ENCODE results near the gene VSX1.

DNA sequence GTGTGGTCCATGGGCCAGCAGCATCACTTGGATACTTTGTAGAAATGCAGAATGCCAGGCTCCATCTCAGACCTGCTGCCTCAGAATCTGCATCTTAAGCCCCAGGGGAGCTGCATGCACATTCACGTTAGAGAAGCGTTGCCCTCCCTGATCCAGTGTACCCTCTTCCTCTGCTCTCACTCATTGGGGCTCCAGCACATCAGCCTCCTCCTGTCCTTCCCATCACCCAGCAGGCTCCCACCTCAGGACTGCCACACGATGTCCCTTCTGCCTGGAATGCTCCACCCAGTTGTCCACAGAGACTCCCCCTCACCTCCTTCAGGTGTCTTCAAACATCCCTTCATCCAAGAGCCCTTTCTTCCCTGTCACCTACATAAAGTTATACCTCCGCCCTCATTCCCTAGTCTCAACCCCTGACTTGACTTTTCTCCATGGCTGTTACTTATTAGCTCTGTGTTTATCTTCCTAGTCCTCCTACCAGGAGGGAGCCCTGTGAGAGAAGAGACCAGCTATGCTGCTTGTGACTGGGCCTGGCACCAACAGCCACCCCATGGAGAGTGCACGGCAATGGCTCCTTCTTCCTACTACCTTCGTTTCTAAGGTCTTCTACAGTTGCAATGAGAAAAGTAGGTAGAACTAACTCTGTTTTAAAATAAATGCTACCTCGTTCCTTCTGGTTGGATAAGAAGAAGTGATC lies 20.7 kb downstream of the VSX1 start:
- TF ChIP-seq, protein P1, sequence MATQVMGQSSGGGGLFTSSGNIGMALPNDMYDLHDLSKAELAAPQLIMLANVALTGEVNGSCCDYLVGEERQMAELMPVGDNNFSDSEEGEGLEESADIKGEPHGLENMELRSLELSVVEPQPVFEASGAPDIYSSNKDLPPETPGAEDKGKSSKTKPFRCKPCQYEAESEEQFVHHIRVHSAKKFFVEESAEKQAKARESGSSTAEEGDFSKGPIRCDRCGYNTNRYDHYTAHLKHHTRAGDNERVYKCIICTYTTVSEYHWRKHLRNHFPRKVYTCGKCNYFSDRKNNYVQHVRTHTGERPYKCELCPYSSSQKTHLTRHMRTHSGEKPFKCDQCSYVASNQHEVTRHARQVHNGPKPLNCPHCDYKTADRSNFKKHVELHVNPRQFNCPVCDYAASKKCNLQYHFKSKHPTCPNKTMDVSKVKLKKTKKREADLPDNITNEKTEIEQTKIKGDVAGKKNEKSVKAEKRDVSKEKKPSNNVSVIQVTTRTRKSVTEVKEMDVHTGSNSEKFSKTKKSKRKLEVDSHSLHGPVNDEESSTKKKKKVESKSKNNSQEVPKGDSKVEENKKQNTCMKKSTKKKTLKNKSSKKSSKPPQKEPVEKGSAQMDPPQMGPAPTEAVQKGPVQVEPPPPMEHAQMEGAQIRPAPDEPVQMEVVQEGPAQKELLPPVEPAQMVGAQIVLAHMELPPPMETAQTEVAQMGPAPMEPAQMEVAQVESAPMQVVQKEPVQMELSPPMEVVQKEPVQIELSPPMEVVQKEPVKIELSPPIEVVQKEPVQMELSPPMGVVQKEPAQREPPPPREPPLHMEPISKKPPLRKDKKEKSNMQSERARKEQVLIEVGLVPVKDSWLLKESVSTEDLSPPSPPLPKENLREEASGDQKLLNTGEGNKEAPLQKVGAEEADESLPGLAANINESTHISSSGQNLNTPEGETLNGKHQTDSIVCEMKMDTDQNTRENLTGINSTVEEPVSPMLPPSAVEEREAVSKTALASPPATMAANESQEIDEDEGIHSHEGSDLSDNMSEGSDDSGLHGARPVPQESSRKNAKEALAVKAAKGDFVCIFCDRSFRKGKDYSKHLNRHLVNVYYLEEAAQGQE (IDR thresholded peaks at IDR 0.05): no peak
- TF ChIP-seq, protein P2, sequence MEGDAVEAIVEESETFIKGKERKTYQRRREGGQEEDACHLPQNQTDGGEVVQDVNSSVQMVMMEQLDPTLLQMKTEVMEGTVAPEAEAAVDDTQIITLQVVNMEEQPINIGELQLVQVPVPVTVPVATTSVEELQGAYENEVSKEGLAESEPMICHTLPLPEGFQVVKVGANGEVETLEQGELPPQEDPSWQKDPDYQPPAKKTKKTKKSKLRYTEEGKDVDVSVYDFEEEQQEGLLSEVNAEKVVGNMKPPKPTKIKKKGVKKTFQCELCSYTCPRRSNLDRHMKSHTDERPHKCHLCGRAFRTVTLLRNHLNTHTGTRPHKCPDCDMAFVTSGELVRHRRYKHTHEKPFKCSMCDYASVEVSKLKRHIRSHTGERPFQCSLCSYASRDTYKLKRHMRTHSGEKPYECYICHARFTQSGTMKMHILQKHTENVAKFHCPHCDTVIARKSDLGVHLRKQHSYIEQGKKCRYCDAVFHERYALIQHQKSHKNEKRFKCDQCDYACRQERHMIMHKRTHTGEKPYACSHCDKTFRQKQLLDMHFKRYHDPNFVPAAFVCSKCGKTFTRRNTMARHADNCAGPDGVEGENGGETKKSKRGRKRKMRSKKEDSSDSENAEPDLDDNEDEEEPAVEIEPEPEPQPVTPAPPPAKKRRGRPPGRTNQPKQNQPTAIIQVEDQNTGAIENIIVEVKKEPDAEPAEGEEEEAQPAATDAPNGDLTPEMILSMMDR (IDR thresholded peaks at IDR 0.05; ENCODE audit: low read depth, low read length, missing input control): no peak
